ENCODE measurements around the gene LUZP1. TPM values are rescaled to one million over a fixed set of nuclear protein-coding genes. Genes with fewer than 3 reads are reported as not detected.
"Not testable (repeated sequence)": the region's sequence is repeated elsewhere in the genome, so short reads cannot be mapped to it uniquely, and the experiment has no call there.

LUZP1 gene
- total RNA-seq, 1 donor from 2014 or later = 38.2 TPM

DNA sequence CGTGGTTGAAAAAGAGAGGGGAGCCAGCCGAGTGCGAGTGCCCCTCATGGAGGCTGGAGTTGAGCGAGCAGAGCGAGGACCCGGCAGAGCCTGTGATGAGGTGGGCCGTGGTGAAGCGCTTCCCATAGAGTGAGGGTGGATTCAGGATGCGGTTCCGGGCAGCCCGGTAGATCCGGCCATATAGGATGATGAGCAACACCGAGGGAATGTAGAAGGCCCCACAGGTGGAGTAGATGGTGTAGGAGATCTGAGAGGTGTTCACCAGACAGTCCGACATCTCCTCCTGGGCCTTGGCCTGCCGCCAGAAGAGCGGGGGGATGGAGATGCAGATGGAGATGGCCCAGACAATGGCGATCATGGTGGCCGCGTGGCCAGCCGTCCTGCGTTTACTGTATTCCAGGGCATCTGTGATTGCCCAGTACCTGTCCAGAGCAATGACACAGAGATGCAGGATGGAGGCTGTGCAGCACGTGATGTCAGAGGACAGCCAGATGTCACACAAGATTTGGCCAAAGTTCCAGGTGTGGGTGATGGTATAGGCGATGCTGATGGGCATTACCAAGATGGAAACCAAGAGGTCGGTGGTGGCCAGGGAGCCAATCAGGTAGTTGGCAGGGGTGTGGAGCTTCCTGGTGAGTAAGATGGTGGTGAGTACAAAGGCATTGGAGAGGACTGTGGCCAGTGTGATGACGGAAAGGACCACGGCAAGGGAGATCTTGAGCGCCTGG, 24.9 kb upstream of the LUZP1 start:
- DNase-seq (ENCODE audit: low spot score) (no peak), ATAC-seq (no peak)
- intact Hi-C loops (cut with DNase I) = no loop called here

DNA sequence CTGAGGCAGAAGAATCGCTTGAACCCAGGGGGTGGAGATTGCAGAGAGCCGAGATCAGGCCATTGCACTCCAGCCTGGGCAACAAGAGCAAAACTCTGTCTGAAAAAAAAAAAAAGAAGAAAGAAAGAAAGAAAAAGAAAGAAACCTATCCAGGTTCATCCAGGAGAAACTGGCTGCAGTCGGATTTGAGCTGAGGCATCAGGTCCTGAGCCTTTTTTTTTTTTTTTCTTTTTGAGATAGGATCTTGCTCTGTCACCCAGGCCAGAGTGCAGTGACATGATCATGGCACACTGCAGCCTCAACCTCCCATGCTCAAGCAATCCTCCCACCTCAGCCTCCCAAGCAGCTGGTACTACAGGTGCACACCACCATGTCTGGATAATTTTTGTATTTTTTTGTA, 22.5 kb upstream of the LUZP1 start:
- intact Hi-C loops (cut with DNase I) = no loop called here
- DNase-seq (ENCODE audit: low spot score) (no peak), ATAC-seq (no peak)

DNA sequence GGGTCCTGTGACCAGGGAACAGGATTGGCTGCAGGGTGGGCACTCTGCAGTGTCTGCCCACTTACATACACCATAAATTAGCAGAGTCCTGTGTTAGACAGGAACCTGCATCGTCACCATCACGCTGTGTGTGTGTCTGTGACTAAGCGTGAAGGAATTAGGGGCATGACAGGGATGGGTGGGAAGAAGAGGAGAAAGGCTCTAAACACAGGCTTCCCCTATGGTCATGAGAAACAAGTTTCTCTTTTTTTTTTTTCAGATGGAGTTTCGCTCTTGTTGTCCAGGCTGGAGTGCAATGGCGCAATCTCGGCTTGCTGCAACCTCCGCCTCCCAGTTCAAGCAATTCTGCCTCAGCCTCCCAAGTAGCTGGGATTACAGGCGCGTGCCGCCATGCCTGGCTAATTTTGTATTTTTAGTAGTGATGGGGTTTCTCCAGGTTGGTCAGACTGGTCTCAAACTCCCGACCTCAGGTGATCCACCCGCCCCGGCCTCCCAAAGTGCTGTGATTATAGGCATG, 20.3 kb upstream of the LUZP1 start:
- intact Hi-C loops (cut with DNase I) = loop anchor here (5.0 kb wide), 1 partner anchor 92 kb away; no protein-coding TSS in a partner anchor
- not testable (repeated sequence) for DNase-seq (ENCODE audit: low spot score); ATAC-seq

DNA sequence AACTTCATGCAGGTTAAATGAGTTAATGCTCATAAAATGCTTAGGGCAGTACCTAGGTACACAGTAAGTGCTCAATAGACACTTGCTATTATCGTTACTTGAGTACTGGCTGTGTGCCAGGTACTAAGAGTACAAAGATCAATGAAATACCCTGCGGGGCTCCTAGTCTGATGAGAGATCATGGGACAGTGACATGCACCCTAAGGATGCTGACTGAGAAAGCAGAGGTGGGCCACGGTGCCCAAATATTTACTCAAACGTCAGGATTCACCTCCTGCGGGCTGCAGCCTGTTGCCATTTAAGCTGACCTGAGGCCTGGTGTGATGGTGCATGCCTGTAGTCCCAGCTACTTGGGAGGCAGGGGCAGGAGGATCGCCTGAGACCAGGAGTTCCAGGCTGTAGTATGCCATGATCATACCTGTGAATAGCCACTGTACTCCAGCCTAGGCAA, 19.8 kb upstream of the LUZP1 start:
- DNase-seq (ENCODE audit: low spot score) (no peak), ATAC-seq (no peak)
- intact Hi-C loops (cut with DNase I) = loop anchor here (5.0 kb wide), 1 partner anchor 91 kb away; no protein-coding TSS in a partner anchor

DNA sequence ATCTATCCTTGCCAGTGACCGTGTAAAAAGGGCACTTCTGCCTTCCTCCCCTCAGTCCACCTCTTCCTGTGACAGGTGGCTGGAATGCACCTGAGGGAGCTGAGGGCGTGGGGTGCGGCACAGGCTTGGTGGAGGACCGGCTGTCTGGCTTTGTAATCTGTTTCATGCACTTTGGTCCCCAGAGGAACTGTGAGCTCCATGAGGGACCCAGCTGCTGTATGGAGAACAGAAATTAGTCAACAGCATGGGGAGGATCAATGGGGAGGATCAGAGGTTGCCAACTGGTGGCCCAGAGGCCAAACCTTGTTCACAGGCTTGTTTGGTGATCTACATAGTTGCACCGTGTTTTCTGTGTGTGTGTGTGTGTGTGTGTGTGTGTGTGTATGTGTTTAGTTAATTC, 19.0 kb upstream of the LUZP1 start:
- DNase-seq (ENCODE audit: low spot score) (no peak), ATAC-seq (no peak)
- intact Hi-C loops (cut with DNase I) = loop anchor here (5.0 kb wide), 1 partner anchor 90 kb away; no protein-coding TSS in a partner anchor

DNA sequence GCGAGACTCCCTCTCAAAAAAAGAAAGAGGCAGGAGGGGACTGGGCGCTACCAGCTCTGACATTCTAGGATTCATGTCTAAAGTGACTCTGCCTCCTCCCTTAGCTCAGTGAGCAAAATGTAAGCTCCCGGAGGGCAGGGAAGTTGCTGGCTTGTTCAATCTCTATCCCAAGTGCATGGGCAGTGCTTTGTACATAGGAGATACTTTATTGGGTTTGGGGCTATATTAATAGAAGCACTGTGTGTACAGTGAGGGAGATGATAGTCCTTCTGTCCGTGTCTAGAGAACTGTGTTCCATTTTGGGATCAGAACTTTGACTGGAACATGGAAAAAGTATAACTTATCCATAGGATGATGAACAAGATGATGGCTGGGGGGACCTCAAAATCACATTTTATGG, 16.7 kb upstream of the LUZP1 start:
- no peak for ATAC-seq
- DNase-seq (ENCODE audit: low spot score) = no peak
- intact Hi-C loops (cut with DNase I) = loop anchor here (5.0 kb wide), 1 partner anchor 88 kb away; no protein-coding TSS in a partner anchor

DNA sequence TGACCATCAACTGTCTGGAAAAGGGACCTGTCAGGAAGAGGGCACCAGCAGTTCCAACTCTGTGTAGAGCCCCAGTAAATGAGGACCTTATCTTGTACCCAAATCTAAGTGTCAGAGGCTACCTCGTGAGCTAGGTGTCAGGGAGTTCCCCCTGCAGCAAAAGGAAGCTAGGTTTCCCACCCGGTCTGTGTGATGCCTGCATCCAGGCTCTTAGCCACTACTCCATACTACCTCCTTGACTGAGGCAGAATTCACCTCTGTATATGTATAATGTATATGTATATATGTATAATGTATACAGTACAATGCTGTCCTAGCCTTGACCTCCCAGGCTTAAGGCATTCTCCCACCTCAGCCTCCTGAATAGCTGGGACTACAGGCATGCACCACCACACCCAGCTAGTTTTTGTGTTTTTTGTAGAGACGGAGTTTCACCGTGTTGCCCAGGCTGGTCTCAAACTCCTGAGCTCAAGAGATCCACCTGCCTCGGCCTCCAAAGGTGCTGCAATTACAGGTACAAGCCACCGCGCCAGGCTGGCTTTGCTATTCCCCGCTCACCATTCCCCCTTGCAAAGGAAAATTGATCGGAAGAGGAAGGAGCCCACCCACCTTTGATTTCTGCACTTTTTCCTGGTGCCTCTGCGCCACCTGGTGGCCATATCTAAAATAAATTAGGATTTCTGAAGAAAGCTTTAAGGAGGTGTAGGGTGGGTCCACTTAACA, 15.7 kb upstream of the LUZP1 start:
- intact Hi-C loops (cut with DNase I) = no loop called here
- no peak for DNase-seq (ENCODE audit: low spot score)
- peak; percentile 43 for ATAC-seq

DNA sequence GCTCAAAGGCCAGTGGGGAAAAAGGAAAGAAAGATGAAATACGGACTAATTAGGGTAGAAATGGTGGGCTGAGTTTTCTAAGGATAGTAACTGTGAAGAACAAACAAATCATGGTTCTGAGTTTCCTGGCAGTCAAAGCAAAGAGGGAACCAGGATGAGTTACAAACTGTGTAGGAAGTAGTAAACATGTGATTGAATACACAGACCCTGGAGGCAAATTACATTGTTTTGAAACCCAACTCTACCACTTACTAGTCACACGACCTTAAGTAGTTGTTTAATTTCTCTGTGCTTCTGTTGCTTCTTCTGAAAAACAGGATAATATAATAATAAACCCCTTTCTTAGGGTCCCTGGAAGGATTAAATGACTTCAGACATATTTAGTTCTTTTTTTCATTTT, 11.2 kb upstream of the LUZP1 start:
- intact Hi-C loops (cut with DNase I) = loop anchor here (5.0 kb wide), 1 partner anchor 78 kb away; no protein-coding TSS in a partner anchor
- DNase-seq (ENCODE audit: low spot score) (no peak), ATAC-seq (no peak)

DNA sequence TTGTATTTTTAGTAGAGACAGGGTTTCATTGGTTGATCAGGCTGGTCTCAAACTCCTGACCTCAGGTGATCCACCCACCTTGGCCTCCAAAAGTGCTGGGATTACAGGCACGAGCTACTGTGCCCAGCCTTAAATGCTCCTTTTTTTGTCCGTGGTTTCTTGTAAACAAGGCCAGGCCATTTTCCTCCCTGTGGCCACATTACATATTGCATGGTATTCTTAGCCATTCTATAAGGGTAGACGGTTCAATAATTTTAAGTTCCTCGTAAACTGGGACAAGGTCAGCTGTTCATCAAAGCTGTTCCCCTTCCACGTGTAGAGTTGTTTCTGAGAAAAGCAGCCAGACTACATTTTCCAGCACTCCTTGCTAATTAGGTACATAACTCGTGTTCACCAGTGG, 10.3 kb upstream of the LUZP1 start:
- ATAC-seq (no peak), DNase-seq (ENCODE audit: low spot score) (no peak)
- intact Hi-C loops (cut with DNase I) = loop anchor here (5.0 kb wide), 1 partner anchor 77 kb away; no protein-coding TSS in a partner anchor

DNA sequence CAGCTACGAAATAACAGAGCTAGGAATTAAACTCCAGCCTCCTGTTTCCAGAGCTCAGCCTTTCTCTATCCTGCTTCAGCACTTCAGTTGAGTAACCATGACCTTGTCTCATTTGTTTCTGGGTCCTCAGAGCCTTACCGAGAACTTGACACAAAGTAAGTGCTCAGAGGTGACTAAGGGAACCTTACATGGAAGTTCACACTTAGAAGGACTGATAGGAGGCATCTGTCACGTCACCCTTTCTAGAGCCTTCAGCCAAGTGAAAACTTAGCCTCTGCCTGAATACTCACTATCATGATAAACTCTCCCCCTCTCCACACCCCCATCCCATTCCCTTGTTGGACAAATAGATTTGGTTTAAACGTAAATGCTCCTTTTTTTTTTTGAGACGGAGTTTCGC, 9.8 kb upstream of the LUZP1 start:
- intact Hi-C loops (cut with DNase I) = loop anchor here (5.0 kb wide), 1 partner anchor 76 kb away; no protein-coding TSS in a partner anchor
- DNase-seq (ENCODE audit: low spot score) (no peak), ATAC-seq (no peak)

DNA sequence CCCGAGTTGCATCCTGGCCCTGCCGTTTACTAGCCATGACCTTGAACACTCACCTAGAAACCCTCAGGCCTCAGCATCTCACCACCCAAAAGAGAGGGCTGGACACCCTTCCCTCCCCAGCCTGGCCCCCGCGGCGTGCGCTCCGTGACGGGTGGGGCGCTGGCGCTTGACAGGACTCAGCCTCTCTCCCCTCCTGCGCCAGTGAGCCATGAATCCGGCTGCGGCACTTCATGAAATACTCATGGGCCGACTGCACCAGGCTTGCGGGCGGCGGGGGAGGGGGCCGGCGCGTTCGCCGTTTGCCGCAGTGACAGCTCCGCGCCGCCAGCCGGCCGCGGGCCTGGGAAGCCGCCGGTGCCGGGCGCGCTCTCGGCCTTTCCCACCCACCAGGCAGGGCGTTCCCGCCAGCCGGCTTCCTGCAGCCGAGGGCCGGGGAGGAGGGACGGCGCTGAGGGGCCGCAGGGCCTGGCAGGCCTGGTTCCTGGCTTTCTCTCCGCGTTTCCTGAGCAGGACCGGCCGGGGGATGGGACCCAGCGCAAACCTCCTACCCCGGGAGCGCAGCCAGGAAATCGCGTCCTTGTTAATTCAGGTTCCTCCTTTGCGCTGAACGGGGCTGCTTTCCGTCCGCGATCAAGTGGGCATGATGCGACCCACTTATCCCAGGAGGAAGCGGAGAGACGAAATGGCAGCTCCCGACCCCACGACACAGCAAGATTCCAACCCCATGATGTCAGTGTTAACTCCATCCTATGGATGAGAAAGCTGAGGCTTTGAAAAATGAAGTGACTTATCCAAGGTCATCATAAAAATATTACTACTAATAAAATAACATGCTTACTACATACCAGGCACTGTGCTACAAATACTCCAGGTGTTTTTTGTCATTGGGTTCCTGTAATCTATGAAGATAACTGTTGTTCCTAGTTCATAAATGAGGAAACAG, 9.1 kb upstream of the LUZP1 start:
- DNase-seq (ENCODE audit: low spot score) (peak; percentile 79), ATAC-seq (peak; percentile 88)
- intact Hi-C loops (cut with DNase I) = loop anchor here (5.0 kb wide), 1 partner anchor 75 kb away; no protein-coding TSS in a partner anchor

DNA sequence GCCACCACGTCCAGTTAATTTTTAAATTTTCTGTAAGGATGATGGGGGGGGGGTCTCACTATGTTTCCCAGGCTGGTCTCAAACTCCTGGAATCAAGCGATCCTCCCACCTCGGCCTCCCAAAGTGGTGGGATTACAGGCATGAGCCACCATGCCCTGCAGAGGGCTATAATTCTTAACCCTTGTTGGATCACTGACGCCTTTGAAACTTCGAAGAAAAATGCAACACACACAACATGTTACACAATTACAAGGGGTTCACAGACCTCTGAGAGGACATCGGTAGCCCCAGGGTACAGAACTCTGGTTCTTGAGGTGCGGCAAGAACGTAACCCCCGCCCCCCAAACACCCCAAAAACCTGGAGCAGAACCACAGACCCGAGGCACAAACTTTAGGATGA, 8.4 kb upstream of the LUZP1 start:
- DNase-seq (ENCODE audit: low spot score) (no peak), ATAC-seq (no peak)
- intact Hi-C loops (cut with DNase I) = loop anchor here (5.0 kb wide), 1 partner anchor 75 kb away; no protein-coding TSS in a partner anchor

DNA sequence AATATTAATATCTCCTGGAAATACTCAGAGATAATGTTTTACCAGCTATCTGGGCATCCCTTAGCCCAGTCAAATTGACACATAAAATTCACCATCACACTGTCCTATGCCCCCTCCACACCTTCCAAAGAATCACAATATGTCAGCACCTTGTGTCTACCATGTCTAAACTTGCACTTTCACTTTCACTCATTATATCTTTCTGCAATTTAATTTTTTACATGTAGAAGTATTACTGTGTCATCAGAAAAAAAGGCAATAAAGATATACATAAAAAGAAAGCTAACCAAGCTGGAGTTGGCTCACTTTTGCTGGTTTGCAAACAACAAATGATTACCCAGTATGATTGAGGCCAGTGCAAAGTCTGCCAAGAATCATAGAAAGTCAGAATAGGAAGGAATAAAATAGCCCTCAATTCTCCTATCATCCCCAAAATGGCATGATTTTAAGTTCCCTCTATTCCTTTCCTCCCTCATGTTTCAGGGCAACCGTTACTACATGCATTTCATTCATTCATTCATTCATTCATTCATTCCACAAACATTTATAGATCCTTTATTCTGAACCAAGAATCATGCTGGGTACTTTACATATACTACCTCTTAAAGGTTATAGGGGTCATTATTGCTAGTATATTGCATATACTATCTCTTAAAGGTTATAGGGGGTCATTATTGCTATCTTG, 5.9 kb upstream of the LUZP1 start:
- intact Hi-C loops (cut with DNase I) = loop anchor here (5.0 kb wide), 1 partner anchor 72 kb away; no protein-coding TSS in a partner anchor
- DNase-seq (ENCODE audit: low spot score) = no peak

DNA sequence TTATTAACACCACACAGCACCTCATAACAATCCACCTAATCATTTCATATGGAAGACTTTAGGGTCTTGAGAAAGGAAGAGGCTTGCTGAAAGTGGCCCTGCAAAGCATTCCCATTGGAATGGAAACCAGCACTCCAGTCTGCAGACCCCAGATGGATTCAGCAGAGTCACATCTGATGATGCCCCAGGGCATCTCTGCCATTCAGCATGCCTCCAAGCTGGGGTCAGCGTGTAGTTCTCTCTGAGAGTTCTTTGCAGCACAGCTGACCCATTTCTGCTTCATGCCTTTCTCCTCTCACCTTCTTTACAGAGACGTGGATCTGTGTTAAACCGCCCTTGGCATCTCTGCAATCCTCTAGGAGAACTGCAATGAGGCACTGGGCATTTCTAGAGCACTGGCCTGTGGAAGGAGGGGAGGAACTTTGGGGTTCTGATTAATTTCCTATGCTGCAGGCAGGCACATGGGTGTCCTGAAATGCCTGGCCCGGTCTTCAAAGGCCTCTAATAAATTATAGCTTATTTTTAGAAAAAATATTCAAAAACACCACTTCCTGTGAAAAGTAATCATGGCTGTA, 2.6 kb upstream of the LUZP1 start:
- ATAC-seq (no peak), DNase-seq (ENCODE audit: low spot score) (no peak)
- intact Hi-C loops (cut with DNase I) = no loop called here

More for the DNA sequence above, 5.9 kb upstream of the LUZP1 start:
- ATAC-seq = no peak

DNA sequence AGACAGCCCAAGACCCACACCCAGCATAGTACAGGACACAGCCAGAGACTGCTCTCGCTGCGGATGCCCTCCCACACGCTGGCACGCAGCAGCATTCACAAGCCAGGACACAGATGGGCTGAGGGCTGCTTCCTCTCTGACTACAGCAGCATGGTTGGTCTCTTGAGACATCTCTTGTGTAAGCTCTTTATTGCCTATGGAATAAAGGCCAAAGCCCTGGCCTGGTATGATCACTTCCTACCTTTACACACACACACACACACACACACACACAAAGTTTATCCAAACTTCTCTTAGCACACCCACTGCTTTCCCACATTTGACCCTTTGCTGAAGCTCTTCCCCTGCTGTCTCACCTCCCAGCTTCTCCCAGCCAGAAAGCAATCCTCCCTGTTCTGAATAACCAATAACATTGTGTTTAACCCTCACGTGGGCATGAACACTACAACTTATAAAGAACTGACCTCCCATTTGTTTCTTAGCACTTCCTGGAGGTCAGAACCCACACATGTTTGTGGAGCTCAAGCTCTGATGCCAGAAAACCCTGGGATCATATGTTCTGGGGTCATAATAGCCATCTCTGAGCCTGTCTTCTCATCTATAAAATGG, 1.2 kb upstream of the LUZP1 start:
- ATAC-seq (peak; percentile 89), DNase-seq (ENCODE audit: low spot score) (peak; percentile 71)
- intact Hi-C loops (cut with DNase I) = no loop called here

DNA sequence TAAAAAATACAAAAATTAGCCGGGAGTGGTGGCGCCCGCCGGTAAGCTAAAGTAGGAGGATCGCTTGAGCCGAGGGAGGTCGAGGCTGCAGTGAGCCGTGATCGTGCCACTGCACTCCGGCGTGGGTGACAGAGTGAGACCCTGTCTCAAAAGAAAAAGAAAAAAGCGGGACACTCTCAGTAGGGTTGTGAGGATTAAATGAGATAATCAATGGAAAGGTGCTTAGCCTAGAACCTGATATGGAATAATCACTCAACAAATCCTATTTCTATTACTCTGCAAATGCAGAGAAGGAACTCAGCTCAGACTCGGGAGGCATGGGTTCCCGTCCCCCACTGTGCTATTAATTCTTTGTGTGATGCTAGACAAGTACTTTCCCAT, 529 bp upstream of the LUZP1 start:
- peak; percentile 7 for ATAC-seq
- intact Hi-C loops (cut with DNase I) = no loop called here
- no peak for DNase-seq (ENCODE audit: low spot score)

DNA sequence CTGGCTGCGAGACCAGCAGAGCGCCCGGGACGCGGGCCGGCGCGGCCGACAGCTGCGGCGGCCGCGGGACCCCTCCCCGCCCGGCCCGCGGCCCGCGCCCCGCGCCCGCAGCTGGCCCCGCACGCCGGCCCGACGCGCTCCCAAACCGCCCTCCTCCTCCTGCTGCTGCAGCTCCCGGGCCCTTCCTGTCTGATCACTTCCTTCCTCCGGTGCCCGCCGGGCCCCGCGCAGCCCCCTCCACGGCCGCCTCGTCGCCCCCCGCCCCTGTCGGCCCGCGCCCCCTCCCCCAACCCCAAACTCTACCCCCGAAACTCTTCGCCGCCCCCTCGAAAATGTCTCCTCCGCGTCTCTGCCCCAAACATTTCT, 594 bp downstream of the LUZP1 start:
- intact Hi-C loops (cut with DNase I) = no loop called here
- peak; percentile 62 for DNase-seq (ENCODE audit: low spot score)
- no peak for ATAC-seq
